NCI-H526 treated with DMSO at 0.1 percent for 48 hours (cell line): ENCODE measurements around the gene STK40.

Source experiments
- DNase-seq: peaks from one replicate; lab custom pipeline; 2025; lab: John Stamatoyannopoulos, UW

STK40 gene

GRCh38 chr1:36385410-36386264 lies at the start of gene STK40:
Gene STK40, minus strand, starts transcription at chr1:36385924. Its CDS starts 24,592 bp downstream, at chr1:36361332.
- DNase-seq: peak; percentile 100

- no peak for DNase-seq
Observed at GRCh38 chr1:36433102-36433501, 47.4 kb upstream of the STK40 start.

- no peak for DNase-seq
Observed at GRCh38 chr1:36432616-36433015, 46.9 kb upstream of the STK40 start.

GRCh38 chr1:36425791-36426190 lies 40.1 kb upstream of the STK40 start:
- no peak for DNase-seq

- no peak for DNase-seq
Observed at GRCh38 chr1:36421649-36422048, 35.9 kb upstream of the STK40 start.

GRCh38 chr1:36420836-36421317 lies 35.2 kb upstream of the STK40 start:
- peak; percentile 63 for DNase-seq

- DNase-seq: no peak
Observed at GRCh38 chr1:36420409-36420808, 34.7 kb upstream of the STK40 start.

GRCh38 chr1:36419569-36419968 lies 33.8 kb upstream of the STK40 start:
- DNase-seq: no peak

- no peak for DNase-seq
Observed at GRCh38 chr1:36419140-36419539, 33.4 kb upstream of the STK40 start.

GRCh38 chr1:36417931-36418330 lies 32.2 kb upstream of the STK40 start:
- no peak for DNase-seq

- DNase-seq: no peak
Observed at GRCh38 chr1:36415661-36416326, 30.1 kb upstream of the STK40 start.

- DNase-seq: no peak
Observed at GRCh38 chr1:36414384-36414783, 28.7 kb upstream of the STK40 start.

- peak; percentile 50 for DNase-seq
Observed at GRCh38 chr1:36411674-36412648, 26.2 kb upstream of the STK40 start.

GRCh38 chr1:36408479-36408878 lies 22.8 kb upstream of the STK40 start:
- no peak for DNase-seq

GRCh38 chr1:36406440-36406839 lies 20.7 kb upstream of the STK40 start:
- DNase-seq: no peak

GRCh38 chr1:36402504-36402890 lies 16.8 kb upstream of the STK40 start:
- no peak for DNase-seq

GRCh38 chr1:36401602-36402503 lies 16.1 kb upstream of the STK40 start:
- no peak for DNase-seq

- DNase-seq: no peak
Observed at GRCh38 chr1:36400825-36401601, 15.3 kb upstream of the STK40 start.

GRCh38 chr1:36400514-36400824 lies 14.7 kb upstream of the STK40 start:
- DNase-seq: no peak

GRCh38 chr1:36398370-36398977 lies 12.8 kb upstream of the STK40 start:
- DNase-seq: no peak
